ENCODE results near the gene LEFTY2. TPM values are rescaled to one million over a fixed set of nuclear protein-coding genes. Genes with fewer than 3 reads are reported as not detected.
"Not testable (repeated sequence)": the region's sequence is repeated elsewhere in the genome, so short reads cannot be mapped to it uniquely, and the experiment has no call there.

LEFTY2 gene
- total RNA-seq, 1 experiment from 2014 or later = not detected

GRCh38 chr1:225980005-225980836, 39.2 kb upstream of the LEFTY2 start:
- Mint-ChIP-seq H3K27ac (ENCODE audit: unreplicated experiment) (no peak overlapping the region), H3K36me3 (ENCODE audit: insufficient read depth, unreplicated experiment) (peaks cover 51% of the 10 kb centered on the region), H3K9me3 (ENCODE audit: low read depth, unreplicated experiment) (peaks cover 5% of the 10 kb centered on the region), H3K4me1 (ENCODE audit: low read depth, unreplicated experiment) (no peaks in the 10 kb centered on the region), H3K4me3 (ENCODE audit: low read depth, unreplicated experiment) (no peak overlapping the region), H3K27me3 (ENCODE audit: unreplicated experiment) (no peaks in the 10 kb centered on the region)
- no TSS peak for BruUV-seq (replicated peaks)
- TF ChIP-seq CTCF (IDR thresholded peaks at IDR 0.05; ENCODE audit: unreplicated experiment) = no peak
- intact Hi-C loops (cut with micrococcal nuclease; ENCODE audit: unreplicated experiment) = no loop called here
- no peak for DNase-seq
- CTCF ChIA-PET = interaction anchor here (0.7 kb wide), 1 partner anchor 13 kb away, joined by 3 read pairs; no protein-coding TSS in a partner anchor

GRCh38 chr1:225979421-225979820, 38.4 kb upstream of the LEFTY2 start:
- DNase-seq = no peak
- Mint-ChIP-seq H3K9me3 (ENCODE audit: low read depth, unreplicated experiment) (peaks cover 5% of the 10 kb centered on the region), H3K36me3 (ENCODE audit: insufficient read depth, unreplicated experiment) (peaks cover 49% of the 10 kb centered on the region), H3K4me3 (ENCODE audit: low read depth, unreplicated experiment) (no peak overlapping the region), H3K4me1 (ENCODE audit: low read depth, unreplicated experiment) (no peaks in the 10 kb centered on the region), H3K27me3 (ENCODE audit: unreplicated experiment) (no peaks in the 10 kb centered on the region), H3K27ac (ENCODE audit: unreplicated experiment) (no peak overlapping the region)
- no peak for TF ChIP-seq CTCF (IDR thresholded peaks at IDR 0.05; ENCODE audit: unreplicated experiment)
- intact Hi-C loops (cut with micrococcal nuclease; ENCODE audit: unreplicated experiment) = loop anchor here (5.0 to 10.0 kb wide), 2 partner anchors 107 to 205 kb away; partner anchors contain the start of gene SRP9
- no TSS peak for BruUV-seq (replicated peaks)
- CTCF ChIA-PET = interaction anchor here (0.7 kb wide), 2 partner anchors 430 to 1390 kb away, joined by 3 to 4 read pairs; no protein-coding TSS in a partner anchor

- BruUV-seq (replicated peaks) = no TSS peak
- DNase-seq = no peak
- intact Hi-C loops (cut with micrococcal nuclease; ENCODE audit: unreplicated experiment) = loop anchor here (2.0 to 10.0 kb wide), 4 partner anchors 106 to 661 kb away; partner anchors contain the start of gene SRP9
- Mint-ChIP-seq H3K27me3 (ENCODE audit: unreplicated experiment) (no peaks in the 10 kb centered on the region), H3K4me3 (ENCODE audit: low read depth, unreplicated experiment) (no peak overlapping the region), H3K27ac (ENCODE audit: unreplicated experiment) (no peak overlapping the region), H3K36me3 (ENCODE audit: insufficient read depth, unreplicated experiment) (peaks cover 42% of the 10 kb centered on the region), H3K9me3 (ENCODE audit: low read depth, unreplicated experiment) (peaks cover 5% of the 10 kb centered on the region), H3K4me1 (ENCODE audit: low read depth, unreplicated experiment) (no peaks in the 10 kb centered on the region)
- no peak for TF ChIP-seq CTCF (IDR thresholded peaks at IDR 0.05; ENCODE audit: unreplicated experiment)
- CTCF ChIA-PET = interaction anchor here (0.7 kb wide), 1 partner anchor 169 kb away, joined by 4 read pairs; no protein-coding TSS in a partner anchor
These were observed 37.1 kb upstream of the LEFTY2 start for GRCh38 chr1:225977937-225978748.

- H3K27ac Mint-ChIP-seq (ENCODE audit: unreplicated experiment); H3K4me3 Mint-ChIP-seq (ENCODE audit: low read depth, unreplicated experiment); H3K27me3 Mint-ChIP-seq (ENCODE audit: unreplicated experiment); H3K9me3 Mint-ChIP-seq (ENCODE audit: low read depth, unreplicated experiment); DNase-seq; H3K4me1 Mint-ChIP-seq (ENCODE audit: low read depth, unreplicated experiment); BruUV-seq (replicated peaks): not testable (repeated sequence)
- intact Hi-C loops (cut with micrococcal nuclease; ENCODE audit: unreplicated experiment) = loop anchor here (5.0 to 10.0 kb wide), 2 partner anchors 103 to 200 kb away; partner anchors contain the start of gene SRP9
- H3K36me3 Mint-ChIP-seq (ENCODE audit: insufficient read depth, unreplicated experiment) = peaks cover 25% of the 10 kb centered on the region
- CTCF ChIA-PET = interaction anchor here (1.3 kb wide), 1 partner anchor 500 kb away, joined by 3 read pairs; no protein-coding TSS in a partner anchor
These were observed 34.1 kb upstream of the LEFTY2 start for GRCh38 chr1:225975146-225975545.

Data from Calu3 (cell line).